MCF 10A (cell line): ENCODE data around the gene B4GALT5. TPM values are rescaled to one million over a fixed set of nuclear protein-coding genes. Genes with fewer than 3 reads are reported as not detected.

Source experiments
- BruUV-seq: library from RNA; stranded (reverse); fragments of 400-500 nt; replicated peaks from 2 replicates; lab custom pipeline; 2021; lab: Mats Ljungman, UMichigan
- CTCF ChIA-PET: fragments of 300-600 bp; sonication (Branson Sonifier 250); formaldehyde crosslinking; extraction: SDS; loops from one replicate; lab custom pipeline; 2021; ENCODE audit warnings: antibody characterized with exemption, inconsistent platforms; lab: Yijun Ruan, JAX
- POLR2A ChIA-PET: fragments of 300-600, 350-650 bp; sonication (Branson Sonifier 250); formaldehyde crosslinking; extraction: SDS; loops from one replicate; lab custom pipeline; 2020; ENCODE audit warnings: antibody characterized with exemption, inconsistent platforms; lab: Yijun Ruan, JAX
- DNase-seq: peaks from one replicate; pipeline ENCODE4 v3.0.0-alpha.2; 2018; ENCODE audit not compliant: unreplicated experiment
- H3K27ac Mint-ChIP-seq: one replicate; pipeline ENCODE4 v1.8.0; 2022; ENCODE audit warnings: mild to moderate bottlenecking, low read depth, mixed read lengths; ENCODE audit not compliant: unreplicated experiment
- H3K27me3 Mint-ChIP-seq: one replicate; pipeline ENCODE4 v1.8.0; 2022; ENCODE audit warnings: mixed read lengths; ENCODE audit not compliant: insufficient read depth, unreplicated experiment
- H3K36me3 Mint-ChIP-seq: one replicate; pipeline ENCODE4 v1.8.0; 2022; ENCODE audit warnings: mild to moderate bottlenecking, moderate library complexity, mixed read lengths; ENCODE audit not compliant: insufficient read depth, unreplicated experiment
- H3K4me1 Mint-ChIP-seq: one replicate; pipeline ENCODE4 v1.8.0; 2022; ENCODE audit warnings: mixed read lengths; ENCODE audit not compliant: insufficient read depth, unreplicated experiment
- H3K4me3 Mint-ChIP-seq: one replicate; pipeline ENCODE4 v1.8.0; 2022; ENCODE audit warnings: mild to moderate bottlenecking, moderate library complexity, mixed read lengths; ENCODE audit not compliant: unreplicated experiment
- H3K9me3 Mint-ChIP-seq: one replicate; pipeline ENCODE4 v1.8.0; 2022; ENCODE audit warnings: mixed read lengths; ENCODE audit not compliant: unreplicated experiment
- CTCF ChIP-seq: fragments of 200-600 bp; IDR thresholded peaks from one replicate; pipeline ENCODE4 v1.8.0; 2022; ENCODE audit warnings: antibody characterized with exemption, mild to moderate bottlenecking; ENCODE audit not compliant: unreplicated experiment
- intact Hi-C: fragments of 100-400 bp; cut with micrococcal nuclease; formaldehyde crosslinking; loops from 2 replicates; pipeline ENCODE4 v1.14.1; 2022
- total RNA-seq: library from RNA; stranded (reverse); gene quantifications from 2 replicates; pipeline ENCODE4 v1.2.3, GENCODE V29; 2022

B4GALT5 gene
- total RNA-seq, 1 experiment from 2014 or later, result 17.1 TPM

GRCh38 chr20:49656304-49656703, 57.4 kb downstream of the B4GALT5 start:
- intact Hi-C loops, result no loop called here
- CTCF ChIA-PET, result interaction anchor here (0.7 to 1.8 kb wide), 8 partner anchors 13 to 190 kb away, joined by 3 to 6 read pairs (median 3); no protein-coding TSS in a partner anchor
- no peak for DNase-seq
- TF ChIP-seq CTCF, result no peak
- H3K4me1 Mint-ChIP-seq, result peaks cover 6% of the 10 kb centered on the region
- no peaks in the 10 kb centered on the region for H3K27me3 Mint-ChIP-seq
- H3K27ac Mint-ChIP-seq, result no peak overlapping the region
- no peak overlapping the region for H3K4me3 Mint-ChIP-seq
- H3K36me3 Mint-ChIP-seq, result peaks cover 51% of the 10 kb centered on the region
- no TSS peak for BruUV-seq
- POLR2A ChIA-PET, result interaction anchor here (0.7 to 1.2 kb wide), 2 partner anchors 10 to 12 kb away, joined by 3 to 4 read pairs; no protein-coding TSS in a partner anchor
- no peaks in the 10 kb centered on the region for H3K9me3 Mint-ChIP-seq

GRCh38 chr20:49653925-49654434, 59.7 kb downstream of the B4GALT5 start:
- no peak for TF ChIP-seq CTCF
- CTCF ChIA-PET, result interaction anchor here (0.5 to 1.5 kb wide), 3 partner anchors 11 to 192 kb away, joined by 3 to 4 read pairs (median 3); no protein-coding TSS in a partner anchor
- POLR2A ChIA-PET, result no interaction called here
- H3K27ac Mint-ChIP-seq, result no peak overlapping the region
- peaks cover 6% of the 10 kb centered on the region for H3K4me1 Mint-ChIP-seq
- no TSS peak for BruUV-seq
- intact Hi-C loops, result no loop called here
- no peak overlapping the region for H3K4me3 Mint-ChIP-seq
- H3K9me3 Mint-ChIP-seq, result no peaks in the 10 kb centered on the region
- H3K36me3 Mint-ChIP-seq, result peaks cover 63% of the 10 kb centered on the region
- no peak for DNase-seq
- H3K27me3 Mint-ChIP-seq, result no peaks in the 10 kb centered on the region

- BruUV-seq, result no TSS peak
- TF ChIP-seq CTCF, result no peak
- H3K4me3 Mint-ChIP-seq, result no peak overlapping the region
- no peaks in the 10 kb centered on the region for H3K9me3 Mint-ChIP-seq
- peaks cover 81% of the 10 kb centered on the region for H3K36me3 Mint-ChIP-seq
- H3K27me3 Mint-ChIP-seq, result no peaks in the 10 kb centered on the region
- H3K27ac Mint-ChIP-seq, result no peak overlapping the region
- H3K4me1 Mint-ChIP-seq, result no peaks in the 10 kb centered on the region
- intact Hi-C loops, result no loop called here
- no peak for DNase-seq
- ChIA-PET POLR2A (interaction anchor here (0.6 to 1.0 kb wide), 2 partner anchors 76 to 356 kb away, joined by 3 to 4 read pairs; no protein-coding TSS in a partner anchor), CTCF (interaction anchor here (0.7 to 1.1 kb wide), 3 partner anchors 9 to 197 kb away, joined by 3 to 4 read pairs (median 3); no protein-coding TSS in a partner anchor)
Observed at GRCh38 chr20:49649672-49650071, 64.0 kb downstream of the B4GALT5 start.

GRCh38 chr20:49647550-49647949, 66.1 kb downstream of the B4GALT5 start:
- DNase-seq, result no peak
- ChIA-PET POLR2A (interaction anchor here (0.9 to 2.1 kb wide), 3 partner anchors 70 to 265 kb away, joined by 3 to 5 read pairs (median 5); no protein-coding TSS in a partner anchor), CTCF (interaction anchor here (0.5 to 0.9 kb wide), 3 partner anchors 9 to 329 kb away, joined by 3 to 5 read pairs (median 4); no protein-coding TSS in a partner anchor)
- Mint-ChIP-seq H3K27me3 (no peaks in the 10 kb centered on the region), H3K9me3 (no peaks in the 10 kb centered on the region), H3K36me3 (peaks cover 74% of the 10 kb centered on the region), H3K27ac (no peak overlapping the region), H3K4me1 (no peaks in the 10 kb centered on the region), H3K4me3 (no peak overlapping the region)
- TF ChIP-seq CTCF, result no peak
- intact Hi-C loops, result no loop called here
- BruUV-seq, result no TSS peak
